DMS114 treated with DMSO at 0.1 percent for 48 hours (cell line): ENCODE data around the gene CDC42BPA.
"Not testable (repeated sequence)": the region's sequence is repeated elsewhere in the genome, so short reads cannot be mapped to it uniquely, and the experiment has no call there.

Experiments
- DNase-seq: peaks from one replicate; lab custom pipeline; 2025; ENCODE audit not compliant: unreplicated experiment; lab: John Stamatoyannopoulos, UW

Gene CDC42BPA

GRCh38 chr1:226966683-226967082, 351.6 kb downstream of the CDC42BPA start:
- no peak for DNase-seq

DNA sequence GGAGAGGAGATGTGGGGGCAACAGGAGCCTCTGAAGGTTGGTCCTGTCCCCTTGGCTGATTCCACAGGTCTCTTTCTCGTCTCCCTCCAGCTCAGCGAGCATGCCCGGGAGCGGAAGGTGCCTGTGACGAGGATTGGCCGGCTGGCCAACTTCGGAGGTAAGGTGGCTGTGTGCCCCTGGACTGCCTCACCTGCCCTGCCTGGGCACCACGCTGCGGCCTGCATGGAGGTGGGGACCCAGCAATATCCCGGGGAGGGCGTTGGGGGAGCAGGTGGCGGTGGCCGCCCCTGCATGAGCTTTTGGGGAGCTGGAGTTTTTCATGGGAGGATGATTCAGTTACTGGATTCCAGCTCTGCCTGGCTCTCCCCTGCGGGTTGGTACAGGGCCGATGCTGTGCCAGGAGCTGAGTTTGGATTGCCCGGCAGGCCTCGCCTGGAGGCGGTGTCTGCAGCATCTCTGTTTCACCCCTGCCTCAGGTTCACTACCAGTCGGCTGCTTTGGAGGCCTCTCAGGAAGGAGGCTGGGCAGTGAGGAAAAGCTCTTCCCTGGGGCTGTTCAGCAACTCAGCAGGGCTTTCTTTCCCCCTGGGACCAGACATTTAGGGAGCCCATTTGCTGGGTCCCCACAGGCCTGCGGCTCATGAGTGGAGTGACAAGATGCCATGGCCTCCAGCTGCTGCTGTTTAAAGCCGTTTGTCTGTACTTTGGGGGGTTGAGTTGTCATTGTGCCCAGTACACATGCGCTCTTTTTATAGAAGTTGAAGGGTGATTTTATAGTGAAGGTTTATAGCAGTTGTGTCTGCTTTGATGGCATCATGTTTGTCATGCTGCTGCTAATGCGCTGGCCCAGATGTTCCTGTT, 352.5 kb downstream of the CDC42BPA start:
- no peak for DNase-seq

- DNase-seq, result no peak
Observed at GRCh38 chr1:226964611-226965486, 353.4 kb downstream of the CDC42BPA start.

DNA sequence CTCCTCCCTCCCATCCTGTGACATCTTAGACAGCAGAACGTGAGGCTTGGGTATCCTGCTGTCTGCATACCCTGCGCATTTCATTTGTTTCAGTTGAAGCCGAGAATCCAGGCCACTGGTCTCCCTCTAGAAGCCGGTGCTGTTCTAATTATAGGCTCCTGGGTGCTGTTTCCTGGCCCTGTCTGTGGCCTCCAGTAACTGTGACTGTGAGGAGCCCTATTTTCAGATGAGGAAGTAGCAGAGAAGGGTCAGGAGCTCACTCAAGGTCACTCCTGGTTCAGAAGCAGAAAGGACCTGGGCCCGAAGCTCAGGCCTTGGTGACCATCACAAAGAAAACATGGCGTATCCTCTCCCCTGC, 354.2 kb downstream of the CDC42BPA start:
- no peak for DNase-seq

DNA sequence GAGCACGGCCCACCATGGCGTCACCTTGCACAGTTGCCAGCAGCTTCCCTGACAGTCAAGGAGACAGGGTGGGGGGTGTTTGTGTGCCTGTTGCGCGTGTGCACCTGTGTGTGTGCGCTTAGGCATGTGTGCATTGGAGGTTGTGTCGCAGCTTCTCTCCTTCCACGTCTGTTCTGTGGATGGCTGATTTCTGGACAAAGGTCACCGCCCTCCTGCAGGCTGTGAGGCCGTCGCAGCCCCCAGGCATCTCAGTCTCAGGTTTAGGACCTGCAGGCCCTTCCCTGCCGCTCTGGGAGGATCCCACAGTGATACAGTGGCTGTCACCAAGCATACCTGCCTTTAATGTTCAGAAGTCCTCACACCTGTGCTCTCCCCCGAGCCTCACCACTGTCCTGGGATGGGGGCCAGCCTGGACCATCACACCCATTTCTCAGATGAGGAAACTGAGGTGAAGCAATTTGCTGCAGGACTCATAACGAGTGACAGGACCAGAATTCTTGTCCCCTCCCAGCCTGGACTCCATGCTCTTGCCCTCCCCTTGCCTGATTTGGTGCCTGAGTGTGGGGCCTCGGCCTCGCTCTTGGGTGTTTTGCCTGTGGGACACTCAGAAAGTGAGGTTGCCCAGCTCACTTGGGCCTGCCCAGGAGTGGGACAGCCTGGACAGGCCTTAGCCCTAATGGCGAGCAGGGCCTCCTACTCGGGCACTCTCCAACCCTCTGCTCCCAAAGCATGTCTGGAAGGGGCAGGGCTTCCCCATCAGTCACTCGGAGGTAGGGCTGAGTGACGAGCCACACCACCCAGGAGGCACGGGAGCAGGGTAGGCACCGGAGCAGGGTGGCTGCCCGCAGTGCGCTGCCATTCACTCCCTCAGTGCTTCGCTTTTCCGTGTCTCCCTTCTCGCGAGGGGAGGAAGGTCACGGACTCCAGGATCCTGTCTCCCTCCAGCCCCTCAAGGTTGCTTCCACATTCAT, 355.6 kb downstream of the CDC42BPA start:
- no peak for DNase-seq

DNA sequence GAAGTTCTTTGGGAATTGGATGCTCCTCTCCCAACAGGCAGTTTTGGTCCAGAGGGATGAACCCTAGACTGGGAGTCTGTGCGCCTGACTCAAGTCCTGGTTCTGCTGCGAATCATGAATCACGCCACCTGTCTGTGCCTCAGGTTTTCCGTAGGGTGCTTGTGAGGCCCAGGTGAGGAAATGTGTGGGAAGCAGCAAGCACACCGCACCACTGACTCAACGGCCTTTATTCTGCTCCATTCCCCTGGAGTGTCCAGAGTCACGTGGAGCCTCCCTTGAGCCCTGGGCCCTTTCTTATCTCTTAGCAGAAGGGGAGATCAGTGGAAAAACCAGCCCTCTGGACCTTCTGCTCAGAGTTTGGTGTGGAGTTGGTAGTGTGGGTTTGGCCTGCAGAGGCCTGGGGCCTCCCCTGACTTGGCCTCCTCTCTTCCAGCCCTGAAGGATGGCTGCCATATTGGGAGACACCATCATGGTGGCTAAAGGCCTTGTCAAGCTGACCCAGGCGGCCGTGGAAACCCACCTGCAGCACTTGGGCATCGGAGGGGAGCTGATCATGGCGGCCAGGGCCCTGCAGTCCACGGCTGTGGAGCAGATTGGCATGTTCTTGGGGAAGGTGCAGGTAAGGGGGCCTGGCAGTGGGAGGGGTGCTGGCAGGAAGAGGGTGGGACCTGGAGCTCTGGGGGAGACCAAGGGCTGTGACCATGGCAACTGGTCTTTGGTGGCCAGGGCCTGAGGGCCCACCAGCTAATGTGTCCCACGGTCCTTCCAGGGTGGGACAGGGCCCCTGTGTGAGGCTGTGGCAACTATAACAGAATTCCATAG, 357.1 kb downstream of the CDC42BPA start:
- DNase-seq, result no peak

GRCh38 chr1:226960256-226960655, 358.0 kb downstream of the CDC42BPA start:
- no peak for DNase-seq

DNA sequence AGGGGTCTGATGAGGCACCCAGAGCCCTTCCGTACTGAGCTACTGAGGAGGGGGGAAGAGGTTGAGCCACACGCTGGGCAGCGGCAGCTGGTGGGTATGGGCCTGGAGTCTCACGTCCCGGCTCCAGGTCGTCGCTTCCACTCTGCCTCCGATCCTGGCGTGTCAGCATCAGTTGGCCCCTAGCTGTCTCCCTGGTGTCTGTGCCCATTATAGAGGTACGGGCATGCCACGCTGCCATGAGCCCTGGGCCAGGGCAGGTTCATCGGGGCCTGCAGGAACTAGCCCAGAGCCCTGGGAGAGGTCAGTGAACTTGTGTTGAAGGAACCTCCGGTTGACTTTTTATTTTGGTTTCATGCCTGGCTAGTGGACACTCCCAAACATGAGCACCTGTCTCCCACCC, 360.0 kb downstream of the CDC42BPA start:
- DNase-seq, result no peak

- DNase-seq, result no peak
Observed at GRCh38 chr1:226957714-226958113, 360.6 kb downstream of the CDC42BPA start.

GRCh38 chr1:226956942-226957713, 361.2 kb downstream of the CDC42BPA start:
- DNase-seq, result no peak

DNA sequence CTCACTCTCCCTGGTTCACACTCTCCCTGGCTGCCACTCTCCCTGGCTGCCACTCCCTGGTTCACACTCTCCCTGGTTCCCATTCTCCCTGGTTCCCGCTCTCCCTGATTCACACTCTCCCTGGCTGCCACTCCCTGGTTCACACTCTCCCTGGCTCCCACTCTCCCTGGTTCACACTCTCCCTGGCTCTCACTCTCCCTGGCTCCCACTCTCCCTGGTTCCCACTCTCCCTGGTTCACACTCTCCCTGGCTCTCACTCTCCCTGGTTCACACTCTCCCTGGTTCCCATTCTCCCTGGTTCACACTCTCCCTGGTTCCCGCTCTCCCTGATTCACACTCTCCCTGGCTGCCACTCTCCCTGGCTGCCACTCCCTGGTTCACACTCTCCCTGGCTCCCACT, 362.4 kb downstream of the CDC42BPA start:
- DNase-seq, result not testable (repeated sequence)

DNA sequence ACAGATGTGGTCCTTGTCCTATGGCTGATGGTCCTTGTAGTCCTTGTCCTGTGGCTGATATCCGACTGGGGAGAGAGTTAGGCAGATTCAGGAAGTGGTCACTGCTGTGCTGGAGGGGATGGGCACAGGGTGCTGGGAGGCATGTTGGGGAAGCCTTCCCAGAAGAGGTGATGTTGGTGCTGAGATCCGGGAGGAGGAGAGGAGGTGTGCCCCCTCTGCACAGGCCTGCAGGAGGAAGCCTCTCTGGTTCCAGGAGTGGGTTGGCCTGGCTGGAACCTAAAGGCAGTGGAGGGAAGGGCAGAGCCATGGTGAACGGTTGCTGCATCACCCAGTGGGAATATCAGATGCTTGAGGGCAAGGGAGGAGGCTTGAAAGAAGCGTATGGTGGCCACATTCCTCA, 363.5 kb downstream of the CDC42BPA start:
- no peak for DNase-seq

GRCh38 chr1:226954337-226954736, 364.0 kb downstream of the CDC42BPA start:
- no peak for DNase-seq

- no peak for DNase-seq
Observed at GRCh38 chr1:226953175-226953800, 365.0 kb downstream of the CDC42BPA start.

DNA sequence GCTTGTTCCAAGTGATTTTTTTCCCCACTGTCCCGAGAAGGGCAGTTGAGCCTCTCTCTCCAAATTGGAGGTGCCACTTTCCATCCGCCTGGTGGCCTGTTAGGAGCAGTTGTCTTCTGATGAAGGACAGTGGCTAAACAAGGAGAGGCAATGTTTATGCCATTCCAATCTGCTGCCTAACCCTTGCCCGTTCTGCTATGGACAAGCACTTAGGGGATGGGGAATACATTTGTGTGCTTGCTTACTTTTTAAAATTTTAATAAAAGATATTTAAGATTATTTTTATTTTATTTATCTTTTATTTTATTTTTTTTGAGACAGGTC, 366.2 kb downstream of the CDC42BPA start:
- DNase-seq, result no peak

DNA sequence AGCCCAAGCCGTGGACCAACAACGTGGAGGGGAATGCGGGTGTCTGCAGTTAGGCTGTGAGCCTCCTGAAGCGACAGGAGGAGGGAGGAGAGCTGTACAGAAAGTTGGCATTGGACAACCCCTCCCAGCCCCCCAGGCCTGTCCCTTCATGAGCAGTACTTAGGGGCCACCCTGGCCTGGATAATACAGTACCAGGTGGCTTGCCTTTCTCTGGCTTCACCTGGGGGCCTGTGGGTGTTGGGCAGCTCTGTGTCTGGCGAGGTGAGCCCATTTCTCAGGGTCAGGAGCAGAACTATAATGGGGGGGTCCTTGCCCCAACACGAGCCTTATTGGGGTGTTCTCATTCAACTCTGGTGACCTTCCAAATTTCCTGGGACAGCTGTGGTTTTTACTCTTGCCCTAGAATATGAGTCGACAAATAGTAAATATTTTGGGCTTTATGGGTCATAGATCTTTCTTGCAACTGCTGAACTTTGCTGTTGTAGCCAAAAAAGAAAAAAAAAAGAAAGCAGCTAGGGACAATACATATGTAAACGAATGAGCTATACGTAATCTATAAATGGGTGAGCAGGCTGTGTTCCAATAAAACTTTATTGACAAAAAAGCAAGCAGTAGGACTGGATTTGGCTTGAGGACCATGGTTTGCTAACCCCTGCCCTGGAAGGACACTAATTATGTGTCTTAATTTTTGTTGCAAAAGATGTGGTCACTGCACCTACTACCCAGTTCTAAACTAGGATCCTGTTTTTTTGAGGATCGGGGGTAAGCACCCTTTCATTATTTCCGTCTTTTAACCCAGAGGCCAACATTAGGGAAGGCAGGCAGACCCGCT, 366.8 kb downstream of the CDC42BPA start:
- no peak for DNase-seq

GRCh38 chr1:226950871-226951270, 367.4 kb downstream of the CDC42BPA start:
- no peak for DNase-seq

DNA sequence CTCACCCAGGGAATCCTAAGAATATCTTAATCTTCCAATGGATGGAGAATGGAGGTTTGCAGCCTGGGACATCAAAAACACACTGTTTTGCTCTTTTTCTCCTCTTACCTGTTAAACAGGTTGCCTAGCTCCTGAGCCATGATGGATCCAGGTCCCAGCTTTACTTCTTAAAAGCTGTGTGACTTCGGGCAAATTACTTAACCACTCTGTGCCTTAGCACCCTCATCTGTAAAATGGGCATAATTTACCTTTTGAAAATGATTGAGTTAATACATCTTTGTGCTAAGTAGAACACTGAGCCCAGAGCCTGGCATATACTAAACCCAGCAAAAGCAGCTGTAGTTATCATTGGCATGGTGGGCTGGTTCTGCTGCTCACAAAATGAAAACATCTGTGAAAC, 368.0 kb downstream of the CDC42BPA start:
- no peak for DNase-seq
